ENCODE measurements around the gene GPI. TPM values are rescaled to one million over a fixed set of nuclear protein-coding genes. Genes with fewer than 3 reads are reported as not detected.
A peak's percentile ranks its signal among the peaks of the same experiment; 100 is the strongest.

The GPI gene
- total and polyA plus RNA-seq, 2 of the 13 experiments (the other 11 are each of a cell fraction or from before 2014, with no cell fraction given), result 147 to 167 TPM

- H3K9me3 ChIP-seq (ENCODE audit: low read length), result no peaks in the 10 kb centered on the region
- in situ Hi-C loops (cut with HindIII; ENCODE audit: extremely low pct_ligation_motif_present, low pct_unique_long_range_greater_than_20kb), result no loop called here
- no TSS peak for BruUV-seq (replicated peaks)
- 95% methylated on average over 4 of the region's 4 CpGs for WGBS (ENCODE audit: low lambda C conversion rate)
- TF ChIP-seq PAXIP1 (CRISPR knock-in tag; conservative IDR thresholded peaks at IDR 0.05) (no peak), ZNF121 (CRISPR knock-in tag; IDR thresholded peaks at IDR 0.05) (peak; percentile 65; the same call in 1 of the 2 replicates)
- no peaks in the 10 kb centered on the region for H4K20me1 ChIP-seq (ENCODE audit: insufficient read depth, low read length)
- H3K4me2 ChIP-seq (ENCODE audit: low read depth, low read length), result no peak overlapping the region
- FAIRE-seq, result no peak
- DNase-seq (ENCODE audit: low spot score), result no peak
- ATAC-seq, result no peak
- ChIA-PET POLR2A (no interaction called here), CTCF (ENCODE audit: low intra/inter-chr PET ratio, low total read pairs) (no interaction called here)
- H3K4me3 ChIP-seq (replicated peaks in 1 of 3; ENCODE audit: insufficient read depth in 1 of 3, low read depth in 2 of 3, low read length in 3 of 3), result no peak overlapping the region
- intact Hi-C loops (cut with micrococcal nuclease; ENCODE audit: unreplicated experiment), result no loop called here
- H2AFZ ChIP-seq (ENCODE audit: low read length), result no peak overlapping the region
- peaks cover 3 to 13% of the 10 kb centered on the region in 2 experiments; a peak in 4 of 5 replicates for H3K36me3 ChIP-seq (replicated peaks in 1 of 2; ENCODE audit: control insufficient read depth in 1 of 2, insufficient read depth in 2 of 2, low read length in 2 of 2)
- H3K27me3 ChIP-seq (ENCODE audit: control insufficient read depth in 1 of 2, insufficient read depth in 2 of 2, low read length in 2 of 2), result no peaks in the 10 kb centered on the region
- H3K79me2 ChIP-seq (ENCODE audit: insufficient read depth, low read length), result no peaks in the 10 kb centered on the region
- H3K27ac ChIP-seq (ENCODE audit: extremely low read length, insufficient read depth, low read length), result no peak overlapping the region
- H3K9ac ChIP-seq (ENCODE audit: insufficient read depth, low read depth, low read length), result no peak overlapping the region
- H3K4me1 ChIP-seq (ENCODE audit: insufficient read depth, low read length), result peaks cover 44% of the 10 kb centered on the region
These were observed 8.1 kb upstream of the GPI start for GRCh38 chr19:34356875-34357274.

- no peak for ATAC-seq
- H3K9me3 ChIP-seq (ENCODE audit: low read length), result no peaks in the 10 kb centered on the region
- no peaks in the 10 kb centered on the region for H3K79me2 ChIP-seq (ENCODE audit: insufficient read depth, low read length)
- BruUV-seq (replicated peaks), result no TSS peak
- H2AFZ ChIP-seq (ENCODE audit: low read length), result no peak overlapping the region
- TF ChIP-seq GRHL1 (CRISPR knock-in tag; conservative IDR thresholded peaks at IDR 0.05) (no peak), RBM22 (optimal IDR thresholded peaks at IDR 0.05; ENCODE audit: low read length) (peak; percentile 3)
- intact Hi-C loops (cut with micrococcal nuclease; ENCODE audit: unreplicated experiment), result no loop called here
- peaks cover 3 to 11% of the 10 kb centered on the region in 2 experiments; a peak in 4 of 5 replicates for H3K36me3 ChIP-seq (replicated peaks in 1 of 2; ENCODE audit: control insufficient read depth in 1 of 2, insufficient read depth in 2 of 2, low read length in 2 of 2)
- WGBS (ENCODE audit: low lambda C conversion rate), result 96% methylated on average over 3 of the region's 4 CpGs
- no peak for FAIRE-seq
- no peaks in the 10 kb centered on the region for H3K27me3 ChIP-seq (ENCODE audit: control insufficient read depth in 1 of 2, insufficient read depth in 2 of 2, low read length in 2 of 2)
- H4K20me1 ChIP-seq (ENCODE audit: insufficient read depth, low read length), result no peaks in the 10 kb centered on the region
- POLR2A ChIA-PET, result interaction anchor here (1.1 kb wide), 1 partner anchor 70 kb away, joined by 4 read pairs; no protein-coding TSS in a partner anchor
- CTCF ChIA-PET (ENCODE audit: low intra/inter-chr PET ratio, low total read pairs), result no interaction called here
- in situ Hi-C loops (cut with HindIII; ENCODE audit: extremely low pct_ligation_motif_present, low pct_unique_long_range_greater_than_20kb), result no loop called here
- no peak overlapping the region for H3K9ac ChIP-seq (ENCODE audit: insufficient read depth, low read depth, low read length)
- no peak for DNase-seq (ENCODE audit: low spot score)
- no peak overlapping the region for H3K27ac ChIP-seq (ENCODE audit: extremely low read length, insufficient read depth, low read length)
- no peak overlapping the region for H3K4me3 ChIP-seq (replicated peaks in 1 of 3; ENCODE audit: insufficient read depth in 1 of 3, low read depth in 2 of 3, low read length in 3 of 3)
- H3K4me2 ChIP-seq (ENCODE audit: low read depth, low read length), result no peak overlapping the region
- H3K4me1 ChIP-seq (ENCODE audit: insufficient read depth, low read length), result peaks cover 50% of the 10 kb centered on the region
These were observed 7.6 kb upstream of the GPI start for GRCh38 chr19:34357431-34357830.
